ENCODE data around the gene PLEKHM1.

The PLEKHM1 gene

DNA sequence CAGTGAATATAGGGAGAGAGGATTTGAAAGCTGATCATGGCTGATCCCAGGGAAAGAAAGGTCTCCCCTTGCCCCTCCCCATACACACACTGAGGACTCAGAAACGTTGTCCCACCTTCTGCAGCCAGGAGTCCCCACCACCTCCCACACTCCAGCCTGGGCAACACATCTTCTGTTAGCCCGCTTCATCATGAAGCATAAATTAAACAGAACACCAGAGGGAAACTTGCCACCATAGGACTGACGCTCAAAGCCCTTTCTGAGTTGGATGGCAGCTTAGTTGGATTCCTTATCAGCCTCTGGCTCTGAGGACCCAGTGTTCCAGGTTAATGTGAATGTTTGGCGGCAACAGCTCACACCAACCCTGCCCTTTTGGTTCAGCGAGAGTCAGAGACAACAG lies 91.7 kb downstream of the PLEKHM1 start:
- no peak for DNase-seq (ENCODE audit: low read depth)

DNA sequence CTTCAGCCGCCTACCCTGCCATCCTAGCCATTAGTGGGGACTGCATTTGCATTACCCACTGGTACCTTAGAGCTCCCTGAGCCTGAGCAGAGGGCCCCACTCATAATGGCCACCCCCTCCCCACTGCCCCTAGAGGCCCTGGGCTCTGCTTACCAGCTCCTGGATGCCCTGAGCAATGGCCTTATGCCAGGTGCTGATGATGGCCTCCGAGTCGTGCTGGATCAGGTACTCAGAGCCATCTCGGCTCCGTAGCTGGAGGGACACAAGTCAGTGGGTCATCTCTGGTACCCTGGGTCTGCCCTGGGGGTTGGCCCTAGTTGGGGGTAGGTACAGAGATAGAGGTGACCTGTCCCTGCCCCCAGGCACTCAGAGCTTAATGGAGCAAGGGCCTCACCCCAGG lies 92.7 kb downstream of the PLEKHM1 start:
- no peak for DNase-seq (ENCODE audit: low read depth)

DNA sequence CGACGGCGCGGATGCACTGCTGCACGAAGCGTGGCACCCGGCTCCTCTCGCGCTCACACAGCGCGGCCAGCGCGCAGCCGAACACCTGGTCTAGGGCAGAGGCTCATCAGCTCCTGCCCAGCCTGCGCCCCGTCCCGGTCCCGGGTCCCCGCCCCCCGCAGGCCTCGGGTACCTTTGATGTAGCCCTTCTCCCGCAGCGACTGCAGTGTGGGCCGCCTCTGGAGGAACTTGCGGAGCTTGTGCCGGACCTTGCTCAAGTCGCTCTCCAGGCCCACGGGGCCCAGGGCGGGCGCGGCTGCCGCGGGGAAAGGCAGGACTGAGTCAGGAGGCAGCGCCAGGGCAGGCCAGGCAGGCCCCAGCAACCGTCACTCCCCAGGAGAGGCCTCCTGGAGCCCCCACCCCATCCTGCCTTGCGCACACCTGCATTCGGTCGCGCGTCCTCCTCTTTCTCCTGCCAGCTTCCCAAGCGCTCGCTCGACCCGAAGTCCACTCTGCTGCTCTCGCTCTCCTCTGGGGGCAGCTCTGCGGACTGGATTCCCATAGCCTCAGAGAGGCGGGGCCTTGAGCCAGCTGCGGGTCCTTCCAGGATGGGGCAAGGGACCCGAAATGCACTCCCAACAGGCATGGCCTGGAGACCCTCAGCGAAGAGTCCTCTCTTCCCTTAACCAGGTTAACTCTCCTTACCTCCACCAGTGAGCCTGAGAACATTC lies 93.9 kb downstream of the PLEKHM1 start:
- no peak for DNase-seq (ENCODE audit: low read depth)

- no peak for DNase-seq (ENCODE audit: low read depth)
Measured at GRCh38 chr17:45395569-45396415, 94.7 kb downstream of the PLEKHM1 start.

DNA sequence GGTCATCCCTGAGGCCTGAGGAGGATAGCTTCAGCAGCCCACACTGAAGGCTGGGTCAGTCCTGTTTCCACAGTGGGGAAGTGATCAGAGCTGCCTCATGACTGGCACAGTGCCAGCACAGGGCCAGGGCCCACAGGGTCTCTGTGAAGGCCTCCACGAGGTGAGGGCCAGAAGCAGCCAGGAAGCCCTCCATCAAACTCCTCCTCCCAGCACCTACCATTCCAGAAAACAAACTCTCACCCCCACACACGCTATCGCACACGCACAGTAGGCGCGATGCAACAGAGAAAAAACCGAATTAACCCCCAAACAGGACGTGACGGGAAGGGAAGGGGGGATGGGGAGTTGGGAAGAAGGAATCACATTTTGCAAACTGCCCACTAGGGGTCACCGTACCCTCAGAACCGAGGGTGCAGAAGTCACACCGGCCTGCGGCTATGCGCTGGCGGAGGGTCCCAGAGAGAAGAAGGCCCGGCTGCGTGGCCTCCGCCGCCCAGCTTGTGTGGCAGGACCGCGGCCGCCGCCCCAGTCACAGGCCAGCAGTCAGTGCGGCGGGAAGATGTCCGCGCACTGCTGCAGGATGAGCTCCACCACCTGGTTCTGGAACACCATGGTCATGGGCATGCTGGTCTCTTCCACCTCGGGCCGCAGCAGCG lies 95.5 kb downstream of the PLEKHM1 start:
- DNase-seq (ENCODE audit: low read depth) = no peak

DNA sequence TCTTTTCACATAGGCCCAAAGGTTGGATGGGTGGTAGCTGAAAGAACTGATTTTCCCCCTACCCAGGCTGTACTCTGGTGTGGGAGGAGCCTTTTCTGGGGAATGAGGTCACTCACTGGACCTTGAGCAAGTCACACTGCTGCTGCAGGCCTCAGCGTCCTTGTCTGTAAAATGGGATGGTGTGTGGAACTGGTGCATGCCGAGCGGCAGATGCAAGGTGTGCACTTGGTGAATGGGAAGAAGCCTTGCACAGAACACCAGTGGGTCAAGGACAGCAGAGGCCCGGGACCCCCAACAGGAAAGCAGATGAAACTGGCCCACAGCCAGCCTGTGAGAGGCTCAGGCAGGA lies 96.0 kb downstream of the PLEKHM1 start:
- no peak for DNase-seq (ENCODE audit: low read depth)

DNA sequence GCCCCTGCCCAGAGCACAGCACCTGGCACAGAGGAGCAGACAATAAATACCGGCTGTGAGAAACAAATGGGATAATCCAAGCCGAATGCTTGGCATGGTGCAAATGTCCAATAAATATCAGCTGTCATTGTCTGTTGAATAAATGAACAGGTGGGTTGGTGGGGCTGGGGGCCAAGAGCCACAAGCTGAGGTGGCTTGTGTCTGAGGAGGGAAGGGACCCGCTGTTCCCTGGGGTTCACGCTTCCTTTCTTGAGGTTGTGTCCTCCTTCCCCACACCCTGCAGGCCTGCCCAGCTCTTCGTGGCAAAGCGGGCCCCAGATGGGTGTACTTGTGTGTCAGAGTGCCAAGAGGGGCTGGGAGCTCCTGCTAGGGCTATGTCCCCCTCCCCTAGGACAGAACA lies 96.4 kb downstream of the PLEKHM1 start:
- DNase-seq (ENCODE audit: low read depth) = no peak

- no peak for DNase-seq (ENCODE audit: low read depth)
Measured at GRCh38 chr17:45393411-45393810, 97.1 kb downstream of the PLEKHM1 start.

DNA sequence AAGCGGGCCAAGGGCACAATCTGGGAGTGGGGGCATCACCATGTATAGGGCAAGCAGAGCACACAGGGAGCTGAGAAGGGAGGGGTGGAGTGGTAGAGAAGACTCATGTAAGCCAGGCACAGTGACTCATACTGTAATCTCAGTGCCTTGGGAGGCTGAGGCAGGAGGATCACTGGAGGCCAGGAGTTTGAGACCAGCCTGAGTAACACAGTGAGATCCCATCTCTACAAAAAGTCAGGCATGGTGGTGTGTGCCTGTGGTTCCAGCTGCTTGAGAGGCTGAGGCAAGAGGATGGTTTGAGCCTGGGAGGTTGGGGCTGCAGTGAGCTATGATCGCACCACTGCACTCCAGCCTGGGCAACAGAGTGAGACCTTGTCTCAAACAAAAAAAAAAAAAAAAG lies 98.6 kb downstream of the PLEKHM1 start:
- DNase-seq (ENCODE audit: low read depth) = no peak

- no peak for DNase-seq (ENCODE audit: low read depth)
Measured at GRCh38 chr17:45391291-45391690, 99.2 kb downstream of the PLEKHM1 start.

DNA sequence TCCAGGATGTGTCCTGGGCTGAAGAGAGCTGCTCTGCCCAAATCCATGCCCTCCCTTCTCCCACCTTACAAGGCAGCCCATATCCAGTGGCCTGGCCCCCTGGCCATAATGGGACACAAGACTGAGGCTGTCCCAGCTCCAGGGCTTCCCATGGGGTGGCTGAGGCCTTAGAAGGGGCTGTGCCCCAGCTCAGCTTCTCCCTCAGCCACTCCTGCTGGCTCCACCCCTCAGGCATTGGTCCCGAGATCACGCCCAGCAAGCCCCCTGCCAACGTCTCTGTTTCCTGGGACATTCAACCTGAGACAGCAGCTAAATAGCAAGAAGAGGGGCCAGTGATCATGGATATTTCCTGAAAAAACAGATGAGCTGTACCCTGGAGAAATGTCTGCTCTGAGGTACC lies 101.2 kb downstream of the PLEKHM1 start:
- DNase-seq (ENCODE audit: low read depth) = no peak

- no peak for DNase-seq (ENCODE audit: low read depth)
Measured at GRCh38 chr17:45388604-45389325, 101.8 kb downstream of the PLEKHM1 start.

DNA sequence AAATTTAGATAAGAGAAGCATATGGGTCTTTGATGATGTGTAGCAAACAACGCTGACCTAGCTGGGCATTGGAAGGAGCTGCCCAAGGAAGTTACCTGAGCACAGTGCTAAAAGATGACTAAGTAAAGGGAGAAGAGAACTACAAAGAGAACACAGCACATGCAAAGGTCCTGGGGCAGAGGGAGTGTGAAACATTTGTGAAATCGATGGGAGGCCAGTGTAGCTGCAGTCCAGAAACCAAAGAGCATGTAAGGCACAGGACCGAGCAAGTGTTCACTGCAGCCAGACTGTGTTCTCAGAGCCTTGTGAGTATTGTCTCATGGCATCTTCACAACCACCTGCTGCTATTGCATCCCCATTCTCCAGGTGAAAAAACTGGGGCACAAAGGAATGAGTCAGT lies 102.8 kb downstream of the PLEKHM1 start:
- DNase-seq (ENCODE audit: low read depth) = no peak

GRCh38 chr17:45386178-45386577 lies 104.3 kb downstream of the PLEKHM1 start:
- no peak for DNase-seq (ENCODE audit: low read depth)

Measured in T-helper 22 cell (primary cell).